AG08395 (cell line): ENCODE data around the gene NEURL2.
A peak's percentile ranks its signal among the peaks of the same experiment; 100 is the strongest.

Source experiments
- DNase-seq: peaks from one replicate; pipeline ENCODE4 v3.0.0; 2012; ENCODE audit warnings: mixed read lengths, low spot score

NEURL2 gene

DNA sequence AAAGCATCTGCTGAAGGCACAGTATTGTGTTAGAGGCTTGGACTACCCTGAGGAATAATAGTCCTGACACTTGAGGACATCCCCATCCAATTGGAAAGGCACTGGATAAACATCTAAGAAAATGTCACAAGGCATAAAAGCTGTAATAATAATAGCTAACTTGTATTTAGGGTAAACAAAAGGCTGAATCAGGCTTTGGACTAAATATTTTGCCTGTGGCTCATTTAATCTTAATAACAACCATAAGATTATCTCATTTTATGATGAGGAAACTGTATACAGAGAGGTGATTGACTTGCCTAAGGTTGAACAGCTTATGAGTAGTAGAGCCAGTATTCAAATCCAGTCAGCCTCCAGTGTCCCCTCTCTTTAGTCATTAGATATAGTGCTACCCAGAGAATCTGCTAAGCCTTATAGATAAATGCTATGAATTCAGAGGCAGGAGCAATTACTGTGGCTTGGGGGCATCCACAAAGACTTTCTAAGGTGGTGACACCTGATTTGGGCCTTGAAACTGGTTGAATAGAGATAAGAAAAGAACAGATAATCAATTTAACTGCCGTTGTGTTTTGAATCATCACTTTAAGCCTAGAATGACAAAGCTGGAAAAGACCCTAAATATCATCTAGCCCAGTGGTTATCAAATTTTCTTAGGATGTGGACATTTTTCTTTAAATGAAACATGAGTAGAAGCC is 17.5 kb downstream of the NEURL2 start:
- DNase-seq, result no peak

DNA sequence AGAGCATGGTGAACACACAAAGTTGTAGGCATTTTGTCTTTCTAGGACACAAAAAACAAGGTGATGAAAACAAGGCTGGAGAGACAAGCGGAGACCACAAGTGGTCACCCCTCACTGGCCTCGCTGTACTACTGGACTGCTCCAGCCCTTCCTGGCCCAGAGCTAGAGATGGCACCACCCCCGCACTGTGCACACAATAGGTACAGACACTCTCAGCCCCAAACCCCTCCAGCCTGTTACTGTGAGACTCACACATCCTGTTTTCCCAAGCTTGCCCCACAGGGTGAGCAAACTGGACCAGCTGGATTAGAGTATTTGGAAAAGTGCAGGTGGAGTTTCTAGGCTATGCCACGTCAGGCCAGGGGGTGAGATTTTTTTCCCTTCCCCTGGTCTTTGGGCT is 18.4 kb downstream of the NEURL2 start:
- no peak for DNase-seq

DNA sequence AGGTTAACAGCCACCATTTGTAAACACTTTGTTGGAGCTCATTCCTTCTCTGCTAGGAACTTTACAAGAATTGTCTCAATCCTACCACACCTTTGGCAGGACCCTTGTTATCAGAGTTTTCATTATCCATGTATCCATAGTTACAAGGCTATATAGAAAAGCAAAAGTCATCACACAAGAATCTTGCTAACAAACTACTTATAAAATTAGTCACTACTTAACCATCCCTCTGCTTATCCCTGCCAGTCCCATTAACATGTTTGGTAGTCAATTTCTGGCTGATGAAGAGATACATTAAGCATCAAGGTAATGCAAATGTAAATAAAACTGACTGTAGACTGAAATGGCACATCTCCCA is 23.2 kb downstream of the NEURL2 start:
- DNase-seq, result peak; percentile 80

DNA sequence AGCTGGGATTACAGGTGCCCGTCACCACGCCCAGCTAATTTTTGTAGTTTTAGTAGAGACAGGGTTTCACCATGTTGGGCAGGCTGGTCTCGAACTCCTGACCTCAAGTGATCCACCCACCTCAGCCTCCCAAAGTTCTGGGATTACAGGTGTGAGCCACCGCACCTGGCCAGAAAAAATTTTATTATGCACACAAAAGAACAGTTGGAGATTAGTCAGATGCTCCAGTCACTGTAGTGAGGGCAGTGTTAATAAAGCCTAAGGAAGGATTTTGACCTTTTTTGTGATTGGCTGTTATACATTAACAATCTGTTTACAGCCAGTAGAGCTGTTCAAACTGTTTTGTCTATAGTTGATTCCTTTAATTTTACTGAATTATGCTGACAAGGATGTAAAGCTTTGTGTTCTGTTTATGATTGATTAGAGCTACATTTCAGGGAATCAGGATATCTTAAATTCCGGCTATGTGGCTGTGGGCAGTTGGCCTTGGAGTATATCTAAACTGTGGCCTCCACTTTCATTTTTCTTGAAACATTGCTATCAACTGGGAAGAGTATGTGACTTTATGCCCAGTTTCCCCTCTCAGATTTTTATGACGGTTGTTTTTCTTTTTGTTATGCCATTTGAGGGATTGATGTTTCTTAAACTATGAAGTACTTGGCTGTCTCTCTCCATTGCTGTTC is 23.7 kb downstream of the NEURL2 start:
- no peak for DNase-seq

DNA sequence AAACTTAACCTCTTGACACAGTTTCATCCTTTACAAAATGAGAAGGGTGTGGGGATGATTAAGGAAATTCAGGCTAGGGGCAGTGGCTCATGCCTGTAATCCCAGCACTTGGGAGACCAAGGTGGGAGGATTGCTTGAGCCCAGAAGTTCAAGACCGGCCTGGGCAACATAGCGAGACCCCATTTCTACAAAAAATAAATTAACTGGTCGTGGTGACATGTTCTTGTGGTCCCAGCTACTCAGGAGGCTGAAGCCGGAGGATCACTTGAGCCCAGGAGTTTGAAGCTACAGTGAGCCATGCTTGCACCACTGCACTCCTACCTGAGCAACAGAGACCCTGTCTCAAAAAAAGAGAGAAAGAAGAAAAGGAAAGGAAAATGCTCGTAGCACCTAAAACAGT is 24.6 kb downstream of the NEURL2 start:
- no peak for DNase-seq

DNA sequence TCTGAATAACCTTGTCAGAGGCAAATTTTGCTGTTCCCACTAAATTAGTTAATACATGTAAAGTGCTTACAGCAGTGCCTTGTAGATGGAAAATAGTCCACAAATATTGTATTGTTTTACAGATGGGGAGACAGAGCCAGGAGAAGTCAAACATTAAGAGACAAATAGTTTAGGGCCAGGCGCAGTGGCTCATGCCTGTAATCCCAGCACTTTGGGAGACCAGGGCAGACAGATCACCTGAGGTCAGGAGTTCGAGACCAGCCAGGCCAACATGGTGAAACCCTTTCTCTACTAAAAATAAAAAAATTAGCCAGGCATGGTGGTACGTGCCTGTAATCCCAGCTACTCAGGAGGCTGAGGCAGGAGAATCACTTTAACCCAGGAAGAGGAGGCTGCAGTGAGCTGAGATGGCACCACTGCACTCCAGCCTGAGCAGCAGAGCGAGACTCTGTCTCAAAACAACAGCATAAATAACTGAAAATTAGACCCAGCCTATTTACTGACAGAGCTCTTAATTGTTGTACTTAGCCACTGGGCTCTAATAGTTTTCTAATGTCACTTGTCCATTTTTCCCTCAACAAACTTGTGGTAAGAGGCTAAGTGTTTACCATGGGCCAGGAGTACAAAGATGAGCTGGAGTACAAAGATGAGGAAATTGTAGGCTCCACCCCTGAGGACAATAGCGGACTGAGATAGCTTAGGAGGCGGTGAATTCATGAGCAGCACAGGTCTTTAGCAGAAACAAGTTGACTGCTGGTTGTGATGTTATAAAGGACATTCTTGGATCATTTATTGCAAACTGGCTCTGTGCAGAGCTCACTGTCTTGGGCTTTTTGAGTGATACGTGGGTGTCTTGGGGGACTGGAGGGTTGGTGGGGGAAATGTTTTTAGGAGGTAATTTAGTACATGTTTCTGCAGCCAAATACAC is 27.2 kb downstream of the NEURL2 start:
- DNase-seq, result no peak

DNA sequence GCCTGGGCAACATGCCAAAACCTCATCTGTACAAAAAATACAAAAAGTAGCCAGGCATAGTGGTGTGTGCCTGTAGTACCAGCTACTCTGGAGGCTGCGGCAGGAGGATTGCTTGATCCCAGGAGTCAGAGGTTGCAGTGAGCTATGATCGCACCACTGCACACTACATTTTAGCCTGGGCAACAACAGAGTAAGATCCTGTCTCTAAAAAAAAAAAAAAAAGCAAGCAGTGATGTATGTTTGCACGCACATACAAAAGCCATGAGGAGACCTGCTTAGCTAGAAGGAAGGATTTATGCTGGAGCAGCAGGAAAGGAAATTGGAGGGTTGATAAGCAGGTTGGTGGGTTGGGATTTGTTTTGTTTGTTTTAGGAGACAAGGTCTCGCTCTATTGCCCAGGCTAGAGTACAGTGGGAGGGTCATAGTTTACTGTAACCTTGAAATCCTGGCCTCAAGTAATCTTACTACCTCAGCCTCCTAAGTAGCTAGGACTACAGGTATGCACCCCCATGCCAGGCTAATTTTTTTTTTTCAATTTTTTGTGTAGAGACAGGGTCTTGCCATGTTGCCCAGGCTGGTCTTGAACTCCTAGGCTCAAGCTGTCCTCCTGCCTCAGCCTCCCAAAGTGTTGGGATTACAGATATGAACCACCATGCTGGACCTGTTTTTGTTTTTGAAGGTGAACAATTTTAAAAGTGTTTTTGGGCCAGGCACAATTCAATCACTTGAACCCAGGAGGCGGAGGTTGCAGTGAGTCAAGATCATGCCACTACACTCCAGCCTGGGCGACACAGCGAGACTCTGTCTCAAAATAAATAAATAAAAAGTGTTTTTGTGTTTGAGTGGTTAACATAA is 29.6 kb downstream of the NEURL2 start:
- DNase-seq, result no peak

DNA sequence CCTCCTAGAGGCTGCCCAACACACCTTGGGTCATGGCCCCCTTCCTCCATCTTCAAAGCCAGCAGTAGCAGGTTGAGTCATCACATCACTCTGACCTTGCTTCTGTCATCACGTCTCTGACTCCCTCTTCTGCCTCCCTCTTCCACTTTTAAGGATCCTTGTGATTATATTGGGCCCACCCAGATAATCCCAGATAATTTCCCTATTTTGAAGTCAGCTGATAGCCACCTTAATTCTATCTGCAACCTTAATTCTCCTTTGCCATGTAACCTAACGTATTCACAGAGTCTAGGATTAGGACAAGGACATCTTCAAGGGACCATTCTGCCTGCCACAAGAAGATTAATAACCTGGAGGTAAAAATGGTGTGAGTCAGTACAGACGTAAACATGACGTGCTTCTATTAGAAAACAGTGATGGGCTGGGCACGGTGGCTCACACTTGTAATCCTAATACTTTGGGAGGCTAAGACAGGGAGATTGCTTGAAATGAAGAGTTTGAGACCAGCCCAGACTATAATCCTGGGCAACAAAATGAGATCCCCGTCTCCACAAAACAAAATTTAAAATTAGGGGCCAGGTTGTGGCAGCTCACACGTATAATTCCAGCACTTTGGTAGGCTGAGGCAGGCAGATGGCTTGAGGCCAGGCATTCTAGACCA is 30.3 kb downstream of the NEURL2 start:
- DNase-seq, result no peak

DNA sequence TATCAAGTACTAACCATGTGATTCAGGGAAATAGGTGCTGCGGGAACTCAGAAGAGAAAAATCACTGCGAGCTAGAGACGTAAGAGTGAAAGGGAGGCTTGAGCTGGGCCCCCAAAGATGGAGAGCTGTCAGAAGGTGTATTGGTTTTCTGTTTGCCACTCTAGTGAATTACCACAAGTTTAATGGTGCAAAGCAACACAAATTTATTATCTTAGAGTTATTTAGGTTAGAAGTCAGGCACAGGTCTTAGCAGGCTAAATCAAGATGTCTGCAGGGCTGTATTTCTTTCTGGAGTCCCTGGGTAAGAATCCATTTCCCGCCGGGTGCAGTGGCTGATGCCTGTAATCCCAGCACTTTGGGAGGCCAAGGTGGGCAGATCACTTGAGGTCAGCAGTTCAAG is 31.1 kb downstream of the NEURL2 start:
- no peak for DNase-seq

DNA sequence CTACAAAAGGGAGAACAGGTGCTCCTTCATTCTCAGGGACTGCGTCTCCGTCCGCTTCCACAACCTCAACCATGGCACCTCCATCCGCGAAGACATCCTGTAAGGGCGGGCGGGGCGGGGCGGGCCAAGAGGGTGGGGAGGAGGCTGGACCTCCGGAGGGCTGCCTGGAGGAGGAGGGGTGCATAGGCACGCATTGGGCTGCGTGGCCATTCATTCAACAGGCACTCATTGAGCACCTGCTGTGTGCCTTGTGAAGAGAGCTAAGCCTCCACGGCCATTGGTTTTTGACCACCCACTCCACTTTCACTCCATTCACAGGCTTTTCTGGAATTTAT is 33.2 kb downstream of the NEURL2 start:
- DNase-seq, result no peak

DNA sequence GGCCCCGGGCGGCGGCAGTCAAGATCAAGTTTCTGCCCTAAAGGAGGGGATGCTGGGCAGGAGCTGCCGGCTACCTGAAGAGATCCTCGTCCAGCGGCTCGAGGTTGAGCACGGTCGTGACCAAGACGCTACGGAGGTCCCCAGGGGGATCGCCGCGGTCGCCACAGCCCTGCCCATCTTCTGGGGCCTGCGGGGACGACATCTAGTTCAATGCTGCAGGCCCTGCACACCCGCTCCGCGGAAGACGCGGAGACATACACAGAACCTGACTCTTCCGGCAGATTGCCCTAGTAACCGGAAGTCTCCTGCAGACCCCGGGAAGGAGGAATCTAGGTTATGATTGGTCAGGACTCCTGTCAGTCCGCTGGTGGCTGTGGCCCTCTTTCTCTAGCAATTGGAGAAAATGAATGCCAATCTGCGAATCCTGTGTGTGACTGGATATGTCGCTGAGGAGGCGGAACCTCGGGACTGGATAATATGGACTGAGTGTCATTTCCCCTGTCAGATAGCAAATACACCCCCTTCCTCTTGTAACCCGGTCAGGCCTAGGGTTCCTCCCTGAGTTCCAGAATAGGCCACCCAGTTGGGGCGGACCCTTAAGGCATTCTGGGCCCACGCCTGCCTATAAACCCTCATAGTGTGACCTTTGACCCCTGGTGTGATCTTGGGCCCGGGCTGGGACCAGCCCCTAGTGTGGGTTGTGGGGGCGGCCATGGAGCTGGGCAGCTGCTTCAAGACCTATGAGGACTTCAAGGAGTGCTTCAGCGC is 33.7 kb downstream of the NEURL2 start, which contains the start of the genes ACOT8 and ZSWIM3:
TSS of gene ACOT8 (minus strand) at position 279 of the 768 bp plus-strand sequence. CDS start at position 202, 77 bp downstream.
TSS of gene ZSWIM3 (plus strand) at position 501 of the 768 bp plus-strand sequence. CDS start at position 713, 212 bp downstream.
- DNase-seq, result peak; percentile 100

DNA sequence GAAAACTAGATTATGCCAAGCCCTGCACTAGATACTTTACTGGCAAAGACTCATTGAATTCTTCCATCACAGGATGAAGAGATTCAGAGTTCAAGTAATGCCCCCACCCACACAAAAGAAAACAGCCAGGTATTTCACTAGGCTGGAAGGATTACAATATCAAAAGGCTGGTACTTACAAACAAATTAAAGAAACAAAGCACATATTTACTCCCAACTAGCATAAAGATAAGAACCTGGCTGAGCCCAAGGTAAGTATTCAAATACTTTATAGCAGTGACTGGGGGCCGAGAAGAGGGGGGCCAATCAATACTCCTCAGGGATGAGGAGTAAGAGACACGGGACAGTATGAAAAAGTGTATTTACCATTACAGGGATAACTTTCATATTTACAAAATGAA is 37.5 kb downstream of the NEURL2 start:
- DNase-seq, result no peak

DNA sequence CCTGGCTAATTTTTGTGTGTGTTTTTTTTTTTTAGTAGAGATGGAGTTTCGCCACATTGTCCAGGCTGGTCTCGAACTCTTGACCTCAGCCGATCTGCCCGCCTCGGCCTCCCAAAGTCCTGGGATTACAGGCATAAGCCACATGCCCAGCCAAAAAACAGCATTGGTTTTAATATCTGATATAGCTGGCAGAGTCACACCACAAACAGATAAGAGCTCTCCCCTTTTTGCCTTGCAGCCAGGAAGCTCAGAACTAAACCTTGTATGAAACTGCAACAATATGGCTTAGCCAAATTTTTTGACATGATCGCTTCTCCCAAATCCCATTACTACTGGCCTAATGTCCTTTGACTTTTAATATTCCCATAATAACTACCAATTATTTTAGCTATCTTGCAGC is 38.7 kb downstream of the NEURL2 start:
- no peak for DNase-seq

DNA sequence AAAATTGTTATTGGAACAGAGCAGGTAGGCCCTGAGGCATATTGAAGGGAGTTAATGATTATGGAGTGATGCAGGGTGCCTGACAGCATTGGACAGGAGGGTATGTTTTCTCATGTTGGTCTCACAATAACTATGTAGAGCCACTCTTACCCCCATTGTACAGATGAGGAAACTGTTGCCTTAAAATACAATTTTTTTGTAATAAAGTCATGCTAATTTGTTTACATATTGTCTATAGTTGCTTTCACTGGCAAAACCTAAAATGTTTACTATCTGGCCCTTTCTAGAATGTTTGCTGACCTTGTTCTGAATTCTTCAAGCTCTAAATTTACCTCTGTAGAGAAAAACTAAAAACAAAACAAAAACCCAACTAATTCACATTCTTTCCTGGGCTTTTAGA is 39.5 kb downstream of the NEURL2 start:
- no peak for DNase-seq

DNA sequence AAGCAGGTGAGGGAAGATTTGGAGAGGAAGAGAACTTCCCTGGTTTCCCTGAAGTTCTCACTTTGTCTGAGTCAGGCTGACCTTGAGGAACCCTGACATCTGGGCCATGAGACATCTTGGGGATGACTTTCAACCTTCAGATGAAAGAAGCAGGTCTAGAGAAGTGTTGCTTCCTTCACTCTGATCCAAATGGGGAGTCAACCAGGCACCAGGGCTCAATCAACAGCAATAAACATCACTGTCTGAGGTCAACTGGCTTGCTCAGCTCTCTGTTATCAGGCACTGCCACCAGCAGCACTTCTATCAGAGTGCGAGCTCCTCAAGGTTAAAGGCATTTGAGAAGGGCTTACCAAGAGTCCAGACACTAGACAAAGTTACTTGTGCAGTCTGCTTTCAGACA is 40.1 kb downstream of the NEURL2 start:
- no peak for DNase-seq

DNA sequence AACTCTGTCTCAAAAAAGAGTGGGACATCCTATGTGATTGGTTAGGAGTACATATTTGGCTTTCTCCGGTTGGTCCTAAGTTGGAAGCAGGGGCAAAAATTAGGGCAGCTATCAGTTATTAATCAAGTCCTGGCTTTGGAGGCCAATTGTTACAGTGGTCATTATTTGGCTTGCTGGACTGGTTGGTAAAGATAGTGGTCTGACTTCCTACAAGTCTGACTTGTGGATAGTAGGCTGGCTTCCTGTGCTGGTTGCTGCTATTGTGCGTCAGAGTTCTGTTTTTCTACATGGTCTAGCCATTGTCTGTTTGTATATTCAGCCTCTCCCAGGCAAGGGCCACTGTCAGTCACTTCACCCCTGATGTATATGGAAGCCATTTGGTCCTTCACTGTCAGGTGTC is 40.8 kb downstream of the NEURL2 start:
- DNase-seq, result no peak

DNA sequence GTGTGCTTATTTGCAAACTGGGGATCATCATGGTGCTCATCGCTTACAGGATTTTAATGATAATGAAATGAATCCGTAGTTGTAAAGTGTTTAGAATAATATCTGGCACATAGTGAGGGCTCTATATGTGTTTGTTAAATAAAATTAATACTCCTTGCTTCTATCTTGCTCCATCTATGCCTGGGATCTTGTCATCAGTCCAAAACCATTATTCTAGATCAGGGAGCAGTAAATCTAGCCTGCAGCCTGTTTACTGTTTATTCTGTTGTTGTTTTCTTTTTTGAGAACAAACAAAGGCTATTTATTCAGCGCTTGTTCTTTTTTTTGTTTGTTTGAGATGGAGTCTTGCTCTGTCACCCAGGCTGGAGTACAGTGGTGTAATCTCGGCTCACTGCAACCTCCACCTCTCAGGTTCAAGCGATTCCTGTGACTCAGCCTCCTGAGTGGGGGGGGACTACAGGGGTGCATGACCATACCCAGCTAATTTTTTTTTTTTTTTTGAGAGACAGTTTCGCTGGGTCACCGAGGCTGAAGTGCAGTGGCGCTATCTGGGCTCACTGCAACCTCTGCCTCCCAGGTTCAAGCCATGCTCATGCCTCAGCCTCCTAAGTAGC is 41.9 kb downstream of the NEURL2 start:
- no peak for DNase-seq

DNA sequence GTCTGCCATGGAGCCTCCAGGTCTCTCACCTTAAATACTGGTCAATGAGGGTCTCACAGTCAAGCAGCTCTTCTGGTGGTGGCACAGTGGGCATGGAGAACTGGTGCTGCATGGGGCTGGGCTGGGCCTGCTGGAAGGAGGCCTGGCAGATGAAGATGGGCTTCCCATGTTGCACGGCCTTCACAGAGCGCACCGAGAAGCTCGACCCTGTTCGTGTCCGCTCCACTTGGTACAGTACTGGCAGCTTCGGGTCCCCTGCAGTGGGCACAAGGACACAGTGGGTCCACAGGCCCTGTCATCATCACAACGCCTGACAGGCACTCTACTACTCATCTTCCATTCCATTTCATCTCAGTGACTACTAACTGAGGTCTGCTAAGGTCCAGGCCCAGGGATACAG is 42.6 kb downstream of the NEURL2 start:
- DNase-seq, result no peak

DNA sequence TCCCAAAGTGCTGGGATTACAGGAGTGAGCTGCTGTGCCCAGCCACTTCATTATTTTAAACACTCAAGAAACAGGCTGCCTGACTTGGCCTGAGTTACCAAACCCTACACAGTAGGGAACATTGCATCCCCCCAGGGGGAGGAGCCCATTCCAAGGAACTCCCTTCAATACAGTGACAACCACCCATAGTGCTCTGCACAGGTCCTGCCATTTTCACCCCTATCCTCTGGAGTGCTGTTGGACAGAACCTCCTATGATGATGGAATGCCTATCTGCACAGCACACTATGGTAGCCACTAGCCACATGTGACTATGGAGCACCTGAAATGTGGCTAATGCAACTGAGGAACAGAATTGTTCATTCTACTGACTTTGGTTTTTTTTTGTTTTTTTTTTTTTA is 45.6 kb downstream of the NEURL2 start:
- no peak for DNase-seq

DNA sequence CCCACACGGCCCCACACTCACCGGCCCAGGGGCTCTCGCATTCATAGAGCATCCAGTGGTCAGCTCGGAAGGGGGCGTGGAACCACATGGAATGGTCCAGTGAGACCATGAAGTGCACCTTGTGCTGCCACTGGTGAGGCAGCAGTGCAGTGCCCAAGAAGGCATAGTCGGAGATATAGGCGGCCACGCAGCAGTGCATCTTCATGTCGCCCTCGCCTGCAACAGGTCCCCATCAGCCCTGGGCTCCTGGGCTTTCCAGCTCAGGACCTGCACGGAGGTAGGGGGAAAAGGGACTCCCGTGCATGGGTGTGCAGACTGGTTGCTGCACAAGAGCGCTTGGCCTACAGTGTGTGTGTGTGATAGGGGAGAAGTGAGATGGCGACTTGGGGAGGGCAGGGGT is 47.5 kb downstream of the NEURL2 start:
- DNase-seq, result no peak
